GM21390 (cell line): Measurements from ENCODE around the gene CCNYL1.

Source experiments
- ATAC-seq: cut with Tn5 transposase; IDR thresholded peaks from one replicate; pipeline ENCODE4 v1.9.1; 2021; ENCODE audit not compliant: unreplicated experiment

The CCNYL1 gene

GRCh38 chr2:207764096-207764630, 52.7 kb downstream of the CCNYL1 start:
- no peak for ATAC-seq

- ATAC-seq: no peak
Observed at GRCh38 chr2:207765547-207765946, 54.1 kb downstream of the CCNYL1 start.

GRCh38 chr2:207766041-207766551, 54.7 kb downstream of the CCNYL1 start:
- ATAC-seq: no peak

GRCh38 chr2:207766697-207767460, 55.4 kb downstream of the CCNYL1 start:
- ATAC-seq: no peak

- ATAC-seq: no peak
Observed at GRCh38 chr2:207767461-207768167, 56.2 kb downstream of the CCNYL1 start.

- ATAC-seq: no peak
Observed at GRCh38 chr2:207768168-207768865, 56.9 kb downstream of the CCNYL1 start.

- ATAC-seq: peak; percentile 12
Observed at GRCh38 chr2:207768866-207769596, 57.6 kb downstream of the CCNYL1 start.

- ATAC-seq: no peak
Observed at GRCh38 chr2:207770602-207771404, 59.4 kb downstream of the CCNYL1 start.

GRCh38 chr2:207771421-207771820, 60.0 kb downstream of the CCNYL1 start:
- ATAC-seq: no peak

- no peak for ATAC-seq
Observed at GRCh38 chr2:207772081-207772843, 60.8 kb downstream of the CCNYL1 start.

- no peak for ATAC-seq
Observed at GRCh38 chr2:207772844-207773205, 61.4 kb downstream of the CCNYL1 start.

GRCh38 chr2:207775473-207775872, 64.0 kb downstream of the CCNYL1 start:
- ATAC-seq: no peak

GRCh38 chr2:207777124-207777523, 65.7 kb downstream of the CCNYL1 start:
- ATAC-seq: no peak

- ATAC-seq: no peak
Observed at GRCh38 chr2:207778298-207778882, 67.0 kb downstream of the CCNYL1 start.

- no peak for ATAC-seq
Observed at GRCh38 chr2:207779523-207779922, 68.1 kb downstream of the CCNYL1 start.

- no peak for ATAC-seq
Observed at GRCh38 chr2:207782238-207783030, 71.0 kb downstream of the CCNYL1 start.

GRCh38 chr2:207783514-207783913, 72.1 kb downstream of the CCNYL1 start:
- ATAC-seq: no peak

- ATAC-seq: no peak
Observed at GRCh38 chr2:207784898-207785297, 73.5 kb downstream of the CCNYL1 start.
